Activated effector memory CD4-positive, alpha-beta T cell treated with Interleukin-2 at 50 U/mL for 16 hours (primary cell): ENCODE results near the gene CRYGB.

ENCODE experiments used
- DNase-seq: peaks from one replicate; pipeline ENCODE4 v3.0.0-alpha.2; 2020

The CRYGB gene

GRCh38 chr2:208146006-208146405, at the start of gene CRYGB:
CRYGB (minus strand) TSS chr2:208146158; CDS start chr2:208146120, 38 bp downstream.
- no peak for DNase-seq

GRCh38 chr2:208195531-208195930, 49.6 kb upstream of the CRYGB start:
- no peak for DNase-seq

GRCh38 chr2:208192611-208193236, 46.8 kb upstream of the CRYGB start:
- DNase-seq, result no peak

GRCh38 chr2:208189810-208190503, 44.0 kb upstream of the CRYGB start, which contains the start of gene C2orf80:
C2orf80 (minus strand) TSS chr2:208190030; CDS start chr2:208186986, 3,044 bp downstream.
- no peak for DNase-seq

GRCh38 chr2:208189069-208189809, 43.3 kb upstream of the CRYGB start:
- DNase-seq, result no peak

GRCh38 chr2:208186893-208187292, 40.9 kb upstream of the CRYGB start:
- no peak for DNase-seq

GRCh38 chr2:208186465-208186864, 40.5 kb upstream of the CRYGB start:
- DNase-seq, result no peak

GRCh38 chr2:208183972-208184705, 38.2 kb upstream of the CRYGB start:
- DNase-seq, result no peak

GRCh38 chr2:208183526-208183925, 37.6 kb upstream of the CRYGB start:
- DNase-seq, result no peak

GRCh38 chr2:208182835-208183234, 36.9 kb upstream of the CRYGB start:
- DNase-seq, result no peak

GRCh38 chr2:208179028-208179609, 33.2 kb upstream of the CRYGB start:
- no peak for DNase-seq

- DNase-seq, result no peak
These were observed 29.8 kb upstream of the CRYGB start for GRCh38 chr2:208175840-208176153.

GRCh38 chr2:208175069-208175839, 29.3 kb upstream of the CRYGB start:
- peak; percentile 40 for DNase-seq

- no peak for DNase-seq
These were observed 28.2 kb upstream of the CRYGB start for GRCh38 chr2:208174144-208174543.

- no peak for DNase-seq
These were observed 26.2 kb upstream of the CRYGB start for GRCh38 chr2:208172125-208172524.

- DNase-seq, result no peak
These were observed 19.2 kb upstream of the CRYGB start for GRCh38 chr2:208164951-208165755.

GRCh38 chr2:208163489-208163888, 17.5 kb upstream of the CRYGB start, which contains the start of gene CRYGA:
CRYGA (minus strand) TSS chr2:208163589; CDS start chr2:208163556, 33 bp downstream.
- DNase-seq, result no peak

- DNase-seq, result no peak
These were observed 10.5 kb upstream of the CRYGB start for GRCh38 chr2:208156439-208156838.

- no peak for DNase-seq
These were observed 7.2 kb upstream of the CRYGB start for GRCh38 chr2:208153156-208153555.

GRCh38 chr2:208150956-208151355, 5.0 kb upstream of the CRYGB start:
- no peak for DNase-seq

- no peak for DNase-seq
These were observed 4.1 kb upstream of the CRYGB start for GRCh38 chr2:208150094-208150493.
